SU-DHL-6 (cell line): ENCODE measurements around the gene MEGF6.

Source experiments
- EZH2phosphoT487 ChIP-seq: fragments of 200-600 bp; sonication (generic), shearing (Covaris generic); conservative IDR thresholded peaks from 2 replicates; pipeline ENCODE4 v1.6.1; 2018; ENCODE audit warnings: mild to moderate bottlenecking, antibody characterized with exemption, low read length, moderate library complexity, mixed read lengths
- TF ChIP-seq, protein P1 (sequence below): fragments of 200-600 bp; sonication (generic); IDR thresholded peaks from one replicate; pipeline ENCODE4 v1.5.1; 2017; ENCODE audit warnings: antibody characterized with exemption, mild to moderate bottlenecking, low read length, moderate library complexity; ENCODE audit not compliant: insufficient read depth, poor library complexity, severe bottlenecking

GRCh38 chr1:3657096-3657475 is 45.8 kb upstream of the MEGF6 start:
- TF ChIP-seq, protein P1, sequence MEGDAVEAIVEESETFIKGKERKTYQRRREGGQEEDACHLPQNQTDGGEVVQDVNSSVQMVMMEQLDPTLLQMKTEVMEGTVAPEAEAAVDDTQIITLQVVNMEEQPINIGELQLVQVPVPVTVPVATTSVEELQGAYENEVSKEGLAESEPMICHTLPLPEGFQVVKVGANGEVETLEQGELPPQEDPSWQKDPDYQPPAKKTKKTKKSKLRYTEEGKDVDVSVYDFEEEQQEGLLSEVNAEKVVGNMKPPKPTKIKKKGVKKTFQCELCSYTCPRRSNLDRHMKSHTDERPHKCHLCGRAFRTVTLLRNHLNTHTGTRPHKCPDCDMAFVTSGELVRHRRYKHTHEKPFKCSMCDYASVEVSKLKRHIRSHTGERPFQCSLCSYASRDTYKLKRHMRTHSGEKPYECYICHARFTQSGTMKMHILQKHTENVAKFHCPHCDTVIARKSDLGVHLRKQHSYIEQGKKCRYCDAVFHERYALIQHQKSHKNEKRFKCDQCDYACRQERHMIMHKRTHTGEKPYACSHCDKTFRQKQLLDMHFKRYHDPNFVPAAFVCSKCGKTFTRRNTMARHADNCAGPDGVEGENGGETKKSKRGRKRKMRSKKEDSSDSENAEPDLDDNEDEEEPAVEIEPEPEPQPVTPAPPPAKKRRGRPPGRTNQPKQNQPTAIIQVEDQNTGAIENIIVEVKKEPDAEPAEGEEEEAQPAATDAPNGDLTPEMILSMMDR: no peak
- TF ChIP-seq EZH2phosphoT487: no peak
